Duodenal mucosa (tissue), 2 donors: Measurements from ENCODE around the gene DGKE.

Experiments
- H3K27ac ChIP-seq: one replicate; pipeline ENCODE4 v1.7.0; 2013; ENCODE audit warnings: low read depth, low read length
- H3K27me3 ChIP-seq, 2 donors: one replicate each; pipeline ENCODE4 v1.7.0; 2013; ENCODE audit warnings: low read length in 2 of 2, control low read depth in 1 of 2; ENCODE audit not compliant: insufficient read depth in 2 of 2, control insufficient read depth in 1 of 2
- H3K36me3 ChIP-seq, 2 donors: one replicate each; pipeline ENCODE4 v1.7.0; 2013; ENCODE audit warnings: low read length in 2 of 2, control low read depth in 1 of 2; ENCODE audit not compliant: insufficient read depth in 2 of 2, control insufficient read depth in 1 of 2
- H3K4me1 ChIP-seq, 2 donors: one replicate each; pipeline ENCODE4 v1.7.0; 2013; ENCODE audit warnings: low read length in 2 of 2, control low read depth in 1 of 2; ENCODE audit not compliant: insufficient read depth in 2 of 2, control insufficient read depth in 1 of 2
- H3K4me3 ChIP-seq, 2 donors: one replicate each; pipeline ENCODE4 v1.7.0; 2013; ENCODE audit warnings: low read length in 2 of 2, low read depth in 1 of 2
- H3K9ac ChIP-seq, 2 donors: one replicate each; pipeline ENCODE4 v1.7.0; 2013; ENCODE audit warnings: low read length in 2 of 2, low read depth in 1 of 2
- H3K9me3 ChIP-seq, 2 donors: one replicate each; pipeline ENCODE4 v1.7.0; 2013; ENCODE audit warnings: low read length in 2 of 2, control low read depth in 1 of 2; ENCODE audit not compliant: control insufficient read depth in 1 of 2

DGKE gene

GRCh38 chr17:56870081-56870651 lies 36.2 kb downstream of the DGKE start:
- H3K4me1 ChIP-seq: peaks cover 8 to 11% of the 10 kb centered on the region in 2 donors
- H3K4me3 ChIP-seq: no peak overlapping the region
- H3K27me3 ChIP-seq: no peaks in the 10 kb centered on the region
- H3K36me3 ChIP-seq: no peaks in the 10 kb centered on the region
- H3K27ac ChIP-seq: no peak overlapping the region
- H3K9me3 ChIP-seq: no peaks in the 10 kb centered on the region
- no peak overlapping the region for H3K9ac ChIP-seq

DNA sequence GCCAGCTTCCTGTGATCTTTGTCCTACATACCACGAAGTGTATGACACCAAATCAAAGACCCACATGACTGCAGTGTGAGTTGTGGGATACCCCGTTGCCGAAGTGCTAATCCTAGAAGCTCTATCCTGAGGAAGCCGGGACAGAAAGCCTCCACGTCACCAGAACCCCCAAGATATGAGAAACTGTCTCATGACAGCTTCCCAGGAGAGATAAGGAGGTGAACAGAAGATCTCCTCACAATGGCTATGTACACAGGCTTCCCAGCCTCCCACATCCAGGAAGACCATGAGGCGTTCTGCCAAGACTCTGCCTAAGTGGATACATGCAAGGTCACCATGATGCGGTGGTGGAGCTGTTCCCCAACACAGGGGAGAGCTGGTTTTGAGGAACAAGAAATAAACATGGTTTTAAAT lies 42.8 kb downstream of the DGKE start:
- Histone ChIP-seq H3K4me1 (no peaks in the 10 kb centered on the region), H3K27me3 (no peaks in the 10 kb centered on the region), H3K9ac (no peak overlapping the region), H3K4me3 (no peak overlapping the region), H3K36me3 (no peaks in the 10 kb centered on the region), H3K9me3 (no peaks in the 10 kb centered on the region), H3K27ac (no peak overlapping the region)

- H3K27me3 ChIP-seq: no peaks in the 10 kb centered on the region
Measured at GRCh38 chr17:56879280-56879679, 45.3 kb downstream of the DGKE start.

GRCh38 chr17:56880133-56880532 lies 46.2 kb downstream of the DGKE start:
- no peak overlapping the region for H3K9ac ChIP-seq
- H3K27ac ChIP-seq: no peak overlapping the region
- H3K9me3 ChIP-seq: no peaks in the 10 kb centered on the region
- no peak overlapping the region for H3K4me3 ChIP-seq
- H3K36me3 ChIP-seq: peaks cover 0 to 2% of the 10 kb centered on the region in 2 donors
- no peaks in the 10 kb centered on the region for H3K27me3 ChIP-seq
- no peaks in the 10 kb centered on the region for H3K4me1 ChIP-seq

More at GRCh38 chr17:56879280-56879679, 45.3 kb downstream of the DGKE start:
- no peak overlapping the region for H3K9ac ChIP-seq
- no peak overlapping the region for H3K27ac ChIP-seq
- H3K4me1 ChIP-seq: no peaks in the 10 kb centered on the region
- H3K36me3 ChIP-seq: no peaks in the 10 kb centered on the region
- no peaks in the 10 kb centered on the region for H3K9me3 ChIP-seq
- H3K4me3 ChIP-seq: no peak overlapping the region

DNA sequence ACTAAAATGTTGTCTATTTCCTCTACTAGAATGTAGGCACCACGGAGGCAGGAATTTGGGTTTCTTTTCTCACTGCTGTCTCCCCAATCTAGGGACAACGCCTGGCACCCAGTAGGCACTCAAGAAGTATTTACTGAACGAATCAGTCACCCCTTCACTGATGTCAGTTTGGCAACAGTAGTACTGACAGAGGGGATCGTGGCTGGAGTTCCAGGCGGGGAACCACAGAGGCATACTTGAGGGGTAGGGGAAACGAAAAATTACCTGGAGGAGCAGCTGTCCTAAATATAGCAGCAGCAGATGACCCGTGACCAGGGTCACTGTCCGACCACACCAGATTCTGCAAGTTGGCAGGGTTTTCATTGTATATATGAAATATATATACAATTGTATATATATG lies 46.6 kb downstream of the DGKE start:
- Histone ChIP-seq H3K36me3 (peaks cover 0 to 2% of the 10 kb centered on the region in 2 donors), H3K27me3 (no peaks in the 10 kb centered on the region), H3K4me3 (no peak overlapping the region), H3K27ac (no peak overlapping the region), H3K4me1 (peaks cover 0 to 2% of the 10 kb centered on the region in 2 donors), H3K9me3 (no peaks in the 10 kb centered on the region), H3K9ac (no peak overlapping the region)

DNA sequence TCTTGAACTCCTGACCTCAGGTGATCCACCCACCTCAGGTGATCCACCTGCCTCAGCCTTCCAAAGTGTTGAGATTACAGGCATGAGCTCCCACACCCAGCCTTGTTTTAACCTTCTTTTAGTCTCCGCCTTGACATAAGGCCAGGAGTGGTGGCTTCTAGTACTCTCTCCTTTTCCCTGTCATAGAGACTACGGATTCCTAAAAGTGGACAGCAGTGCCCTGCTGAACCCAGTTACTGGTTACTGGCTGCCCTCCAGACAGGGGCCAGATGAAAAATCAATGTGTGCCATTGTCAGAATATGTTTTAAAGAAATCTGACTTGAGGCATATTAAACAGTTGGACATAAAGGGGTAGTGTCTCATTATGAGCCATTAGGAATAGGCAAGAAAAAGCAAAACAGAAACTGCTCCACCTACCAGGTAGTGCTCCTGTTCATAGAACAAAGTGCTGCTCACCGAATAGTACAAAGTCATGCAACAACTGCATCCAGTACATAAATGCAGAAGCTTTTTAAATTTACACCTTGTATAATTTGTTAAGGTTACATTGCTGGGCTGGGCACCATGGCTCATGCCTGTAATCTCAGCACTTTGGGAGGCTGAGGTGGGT lies 47.8 kb downstream of the DGKE start:
- H3K9me3 ChIP-seq: no peaks in the 10 kb centered on the region
- H3K4me3 ChIP-seq: no peak overlapping the region
- H3K27ac ChIP-seq: no peak overlapping the region
- peaks cover 0 to 2% of the 10 kb centered on the region in 2 donors for H3K36me3 ChIP-seq
- H3K27me3 ChIP-seq: no peaks in the 10 kb centered on the region
- H3K4me1 ChIP-seq: peaks cover 7 to 11% of the 10 kb centered on the region in 2 donors
- H3K9ac ChIP-seq: no peak overlapping the region

- no peaks in the 10 kb centered on the region for H3K27me3 ChIP-seq
- peaks cover 13 to 16% of the 10 kb centered on the region in 2 donors for H3K4me1 ChIP-seq
- H3K9ac ChIP-seq: no peak overlapping the region
- H3K4me3 ChIP-seq: no peak overlapping the region
- H3K36me3 ChIP-seq: peaks cover 12 to 15% of the 10 kb centered on the region in 2 donors
- peaks cover 7 to 9% of the 10 kb centered on the region in 2 donors for H3K9me3 ChIP-seq
- H3K27ac ChIP-seq: no peak overlapping the region
Measured at GRCh38 chr17:56883616-56884015, 49.7 kb downstream of the DGKE start.

DNA sequence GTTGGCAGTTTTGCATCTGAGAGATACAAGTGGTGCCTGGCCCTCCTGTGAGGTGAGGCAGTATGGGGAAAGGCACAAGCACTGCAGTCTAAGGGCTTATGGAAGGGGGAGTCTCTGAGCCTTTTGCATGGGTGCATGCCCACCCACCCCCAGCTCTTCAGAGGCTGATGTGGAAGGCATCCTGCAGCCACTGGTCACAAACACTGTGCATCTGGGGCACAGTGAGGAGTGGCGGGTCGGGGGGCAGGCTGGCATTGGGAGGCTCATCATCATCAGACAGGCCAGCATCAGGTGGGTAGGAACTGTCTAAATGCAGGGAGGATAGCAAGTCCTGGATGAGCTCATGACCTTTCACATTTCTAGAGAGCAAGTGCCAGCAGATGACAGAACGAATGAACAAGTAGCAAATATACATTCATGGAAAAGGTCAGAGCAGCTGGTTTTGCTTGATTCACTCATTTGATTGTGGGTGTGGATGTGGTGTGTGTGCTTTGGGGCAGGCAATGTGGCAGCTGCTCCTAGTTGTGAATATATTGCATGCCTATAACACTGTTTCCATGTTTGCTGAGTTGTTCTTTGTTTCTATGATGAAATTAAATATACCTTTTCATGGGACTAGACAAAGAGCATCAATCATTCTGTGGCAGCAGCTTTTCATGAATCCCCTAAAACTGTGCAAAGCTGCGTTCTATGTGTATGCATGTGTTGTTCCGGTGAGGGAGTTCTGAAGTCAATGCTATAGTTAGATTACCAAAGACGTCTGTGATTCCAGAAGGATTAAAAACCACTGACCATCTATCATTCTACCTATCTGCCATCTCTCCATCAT lies 50.7 kb downstream of the DGKE start:
- Histone ChIP-seq H3K9me3 (peaks cover 7 to 11% of the 10 kb centered on the region in 2 donors), H3K4me3 (no peak overlapping the region), H3K27me3 (no peaks in the 10 kb centered on the region), H3K27ac (no peak overlapping the region), H3K9ac (no peak overlapping the region), H3K36me3 (peaks cover 23 to 24% of the 10 kb centered on the region in 2 donors), H3K4me1 (peaks cover 13 to 16% of the 10 kb centered on the region in 2 donors)

- Histone ChIP-seq H3K36me3 (peaks cover 28 to 29% of the 10 kb centered on the region in 2 donors), H3K27me3 (no peaks in the 10 kb centered on the region), H3K9ac (no peak overlapping the region), H3K4me3 (no peak overlapping the region), H3K27ac (no peak overlapping the region), H3K9me3 (peaks cover 7 to 11% of the 10 kb centered on the region in 2 donors), H3K4me1 (peaks cover 13 to 16% of the 10 kb centered on the region in 2 donors)
Measured at GRCh38 chr17:56885312-56885657, 51.3 kb downstream of the DGKE start.

DNA sequence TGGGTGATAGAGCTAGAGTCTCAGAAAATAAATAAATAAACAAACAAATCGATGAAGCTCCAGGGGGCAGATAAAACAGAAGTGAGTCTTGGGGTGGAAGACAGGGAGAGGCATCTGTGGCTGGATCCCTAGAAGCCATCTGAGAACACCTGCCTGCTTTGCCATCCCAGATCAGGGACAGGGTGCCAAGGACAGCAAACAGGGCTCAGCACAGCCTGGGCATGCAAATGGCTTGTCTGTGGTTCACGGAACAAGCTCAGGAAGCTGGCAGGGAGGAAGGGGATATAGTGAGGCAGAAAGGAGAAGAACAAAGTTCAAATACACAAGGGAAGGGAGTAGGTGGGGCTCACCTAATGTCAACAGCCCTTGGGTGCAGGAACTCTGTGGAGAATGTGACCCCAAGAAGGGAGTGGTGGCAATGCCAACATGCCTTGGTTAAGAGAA lies 52.4 kb downstream of the DGKE start:
- H3K27me3 ChIP-seq: no peaks in the 10 kb centered on the region
- H3K4me1 ChIP-seq: peaks cover 13 to 16% of the 10 kb centered on the region in 2 donors
- H3K4me3 ChIP-seq: no peak overlapping the region
- peak overlapping the region in 1 of 2 donors; percentile 29 for H3K9ac ChIP-seq
- H3K9me3 ChIP-seq: peaks cover 7 to 11% of the 10 kb centered on the region in 2 donors
- peaks cover 33 to 39% of the 10 kb centered on the region in 2 donors for H3K36me3 ChIP-seq
- H3K27ac ChIP-seq: no peak overlapping the region
